Measurements from ENCODE around the gene CDH18. TPM values are rescaled to one million over a fixed set of nuclear protein-coding genes. Genes with fewer than 3 reads are reported as not detected.

Gene CDH18
- not detected for total RNA-seq

- DNase-seq (ENCODE audit: low spot score in 2 of 2), result no peak
- Histone ChIP-seq H3K27ac (no peak within 1 kb of the TSS), H3K36me3 (no peaks in the 10 kb centered on the region), H3K9me3 (no peaks in the 10 kb centered on the region), H3K27me3 (no peaks in the 10 kb centered on the region), H3K4me1 (no peaks in the 10 kb centered on the region), H3K4me3 (no peak within 1 kb of the TSS)
- intact Hi-C loops (cut with DNase I), result no loop called here
- TF ChIP-seq CTCF (IDR thresholded peaks at IDR 0.05), result no peak
Measured at GRCh38 chr5:19987612-19988361, at the start of gene CDH18. TSS of gene CDH18 (minus strand) at chr5:19988200. CDS start at chr5:19838986, 149,214 bp downstream.

- H3K4me1 ChIP-seq, result no peaks in the 10 kb centered on the region
- H3K27ac ChIP-seq, result no peak overlapping the region
- no peaks in the 10 kb centered on the region for H3K27me3 ChIP-seq
- intact Hi-C loops (cut with DNase I), result no loop called here
- H3K36me3 ChIP-seq, result no peaks in the 10 kb centered on the region
- DNase-seq (ENCODE audit: low spot score in 2 of 2), result no peak
- no peaks in the 10 kb centered on the region for H3K9me3 ChIP-seq
- H3K4me3 ChIP-seq, result no peak overlapping the region
- TF ChIP-seq CTCF (IDR thresholded peaks at IDR 0.05), result no peak
Measured at GRCh38 chr5:20034717-20035116, 46.7 kb upstream of the CDH18 start.

GRCh38 chr5:20033881-20034280, 45.9 kb upstream of the CDH18 start:
- H3K4me1 ChIP-seq, result no peaks in the 10 kb centered on the region
- H3K27ac ChIP-seq, result no peak overlapping the region
- no peaks in the 10 kb centered on the region for H3K36me3 ChIP-seq
- intact Hi-C loops (cut with DNase I), result no loop called here
- H3K9me3 ChIP-seq, result no peaks in the 10 kb centered on the region
- no peak overlapping the region for H3K4me3 ChIP-seq
- TF ChIP-seq CTCF (IDR thresholded peaks at IDR 0.05), result no peak
- no peaks in the 10 kb centered on the region for H3K27me3 ChIP-seq
- DNase-seq (ENCODE audit: low spot score in 2 of 2), result no peak

GRCh38 chr5:20032896-20033295, 44.9 kb upstream of the CDH18 start:
- no peaks in the 10 kb centered on the region for H3K9me3 ChIP-seq
- DNase-seq (ENCODE audit: low spot score in 2 of 2), result no peak
- H3K4me3 ChIP-seq, result no peak overlapping the region
- intact Hi-C loops (cut with DNase I), result no loop called here
- TF ChIP-seq CTCF (IDR thresholded peaks at IDR 0.05), result no peak
- no peaks in the 10 kb centered on the region for H3K36me3 ChIP-seq
- no peak overlapping the region for H3K27ac ChIP-seq
- no peaks in the 10 kb centered on the region for H3K27me3 ChIP-seq
- no peaks in the 10 kb centered on the region for H3K4me1 ChIP-seq

GRCh38 chr5:20030125-20030524, 42.1 kb upstream of the CDH18 start:
- Histone ChIP-seq H3K27ac (no peak overlapping the region), H3K27me3 (no peaks in the 10 kb centered on the region), H3K9me3 (no peaks in the 10 kb centered on the region), H3K36me3 (no peaks in the 10 kb centered on the region), H3K4me3 (no peak overlapping the region), H3K4me1 (no peaks in the 10 kb centered on the region)
- intact Hi-C loops (cut with DNase I), result no loop called here
- TF ChIP-seq CTCF (IDR thresholded peaks at IDR 0.05), result no peak
- DNase-seq (ENCODE audit: low spot score in 2 of 2), result no peak
